ENCODE results near the gene URI1. TPM values are rescaled to one million over a fixed set of nuclear protein-coding genes. Genes with fewer than 3 reads are reported as not detected.
"Not testable (repeated sequence)": the region's sequence is repeated elsewhere in the genome, so short reads cannot be mapped to it uniquely, and the experiment has no call there.

The URI1 gene
- total RNA-seq (10 to 100 TPM; 39.3 to 50.4 (median 41.2) TPM), polyA plus RNA-seq (19.1 TPM)
- long read RNA-seq, donor 1, transcript URI1-202 (11 exons, 3,444 nt): major isoform, 37 of 70 reads
- long read RNA-seq, donor 1, transcript URI1-206 (10 exons, 2,495 nt): minor isoform, 15 of 70 reads
- long read RNA-seq, donor 1, partial matches to known transcripts: 10 of 70 reads
- long read RNA-seq, donor 1, other reads (novel, unspliced or antisense): 8 of 70 reads
- long read RNA-seq, donor 2, transcript URI1-206 (10 exons, 2,495 nt): minor isoform, 11 of 32 reads
- long read RNA-seq, donor 2, transcript URI1-202 (11 exons, 3,444 nt): major isoform, 13 of 32 reads
- long read RNA-seq, donor 2, partial matches to known transcripts: 4 of 32 reads
- long read RNA-seq, donor 2, other reads (novel, unspliced or antisense): 4 of 32 reads
- long read RNA-seq, donor 3, partial matches to known transcripts: 5 of 12 reads
- long read RNA-seq, donor 3, other reads (novel, unspliced or antisense): 1 of 12 reads
- long read RNA-seq, donor 4, transcript URI1-206 (10 exons, 2,495 nt): minor isoform, 8 of 39 reads
- long read RNA-seq, donor 4, transcript URI1-202 (11 exons, 3,444 nt): major isoform, 20 of 39 reads
- long read RNA-seq, donor 4, partial matches to known transcripts: 3 of 39 reads
- long read RNA-seq, donor 4, other reads (novel, unspliced or antisense): 8 of 39 reads

- peak; percentile 99 for ATAC-seq
- Histone ChIP-seq H3K4me1 (ENCODE audit: control insufficient read depth, insufficient read depth, low read length) (peaks cover 2% of the 10 kb centered on the region), H3K27ac (ENCODE audit: low read length) (peak within 1 kb of the TSS; percentile 49), H3K27me3 (ENCODE audit: control insufficient read depth, insufficient read depth) (no peaks in the 10 kb centered on the region), H3K9me3 (ENCODE audit: control insufficient read depth, low read length) (no peaks in the 10 kb centered on the region), H3K4me3 (ENCODE audit: low read length) (peak within 1 kb of the TSS; percentile 71)
- intact Hi-C loops (cut with DNase I): no loop called here
- peak; percentile 89 to 98 (median 96) for DNase-seq
- under 1% methylated on average over 59 of the region's 59 CpGs for WGBS
These were observed at the start of gene URI1 for GRCh38 chr19:29941828-29942403. URI1 (plus strand) TSS chr19:29942239; CDS start chr19:29942548, 309 bp downstream.

- 55% methylated on average over 11 of the region's 11 CpGs for WGBS
- no peak overlapping the region for H3K4me3 ChIP-seq (ENCODE audit: low read length)
- no peak overlapping the region for H3K27ac ChIP-seq (ENCODE audit: low read length)
- H3K9me3 ChIP-seq (ENCODE audit: control insufficient read depth, low read length): no peaks in the 10 kb centered on the region
- intact Hi-C loops (cut with DNase I): no loop called here
- ATAC-seq (no peak), DNase-seq (no peak)
- no peaks in the 10 kb centered on the region for H3K27me3 ChIP-seq (ENCODE audit: control insufficient read depth, insufficient read depth)
- no peaks in the 10 kb centered on the region for H3K4me1 ChIP-seq (ENCODE audit: control insufficient read depth, insufficient read depth, low read length)
These were observed 48.3 kb upstream of the URI1 start for GRCh38 chr19:29893606-29894284.

DNA sequence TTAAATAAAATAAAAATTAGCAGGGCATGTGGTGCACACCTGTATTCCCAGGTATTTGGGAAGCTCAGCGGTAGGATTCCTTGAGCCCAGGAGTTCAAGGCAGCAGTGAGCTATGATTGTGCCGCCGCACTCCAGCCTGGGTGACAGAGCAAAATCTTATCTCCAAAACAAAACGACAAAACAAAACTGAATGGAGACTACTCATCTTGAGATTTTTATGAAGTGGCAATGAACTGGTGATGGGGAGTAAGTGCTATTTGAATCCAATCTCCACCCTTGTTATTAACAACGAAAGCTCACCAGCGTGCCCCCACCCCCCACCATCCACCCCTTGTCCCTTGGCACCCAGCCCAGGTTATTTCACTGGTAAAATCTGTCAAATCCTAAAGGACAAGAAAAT, 45.2 kb upstream of the URI1 start:
- H3K4me1 ChIP-seq (ENCODE audit: control insufficient read depth, insufficient read depth, low read length): no peaks in the 10 kb centered on the region
- H3K27me3 ChIP-seq (ENCODE audit: control insufficient read depth, insufficient read depth): no peaks in the 10 kb centered on the region
- ATAC-seq (no peak), DNase-seq (no peak)
- H3K27ac ChIP-seq (ENCODE audit: low read length): no peak overlapping the region
- no peaks in the 10 kb centered on the region for H3K9me3 ChIP-seq (ENCODE audit: control insufficient read depth, low read length)
- intact Hi-C loops (cut with DNase I): no loop called here
- WGBS: 43% methylated on average over 6 of the region's 6 CpGs
- no peak overlapping the region for H3K4me3 ChIP-seq (ENCODE audit: low read length)

DNA sequence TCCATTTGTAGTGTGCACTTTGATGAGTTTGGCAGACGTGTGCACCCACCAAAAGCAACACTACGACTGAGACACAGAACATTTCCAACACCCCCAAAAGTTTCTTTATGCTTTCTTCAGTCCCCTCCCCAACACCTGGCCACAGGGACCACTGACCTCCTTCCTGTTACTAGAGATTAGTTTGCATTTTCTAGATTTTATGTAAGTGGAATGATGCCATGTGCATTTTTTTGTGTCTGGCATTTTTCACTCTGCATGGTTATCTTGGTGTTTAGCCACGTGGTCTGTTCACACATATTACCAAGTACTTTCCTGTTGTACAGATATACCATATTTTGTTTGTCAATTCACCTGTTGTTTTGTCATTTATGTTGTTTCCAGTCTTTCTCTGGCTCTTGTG, 44.6 kb upstream of the URI1 start:
- H3K4me1 ChIP-seq (ENCODE audit: control insufficient read depth, insufficient read depth, low read length): no peaks in the 10 kb centered on the region
- no peaks in the 10 kb centered on the region for H3K9me3 ChIP-seq (ENCODE audit: control insufficient read depth, low read length)
- intact Hi-C loops (cut with DNase I): no loop called here
- H3K27me3 ChIP-seq (ENCODE audit: control insufficient read depth, insufficient read depth): no peaks in the 10 kb centered on the region
- no peak overlapping the region for H3K27ac ChIP-seq (ENCODE audit: low read length)
- no peak overlapping the region for H3K4me3 ChIP-seq (ENCODE audit: low read length)
- ATAC-seq (no peak), DNase-seq (no peak)
- WGBS: 45% methylated on average over 3 of the region's 3 CpGs

GRCh38 chr19:29904017-29904416, 38.0 kb upstream of the URI1 start:
- Histone ChIP-seq H3K4me1 (ENCODE audit: control insufficient read depth, insufficient read depth, low read length) (no peaks in the 10 kb centered on the region), H3K27ac (ENCODE audit: low read length) (no peak overlapping the region), H3K9me3 (ENCODE audit: control insufficient read depth, low read length) (no peaks in the 10 kb centered on the region), H3K27me3 (ENCODE audit: control insufficient read depth, insufficient read depth) (no peaks in the 10 kb centered on the region), H3K4me3 (ENCODE audit: low read length) (no peak overlapping the region)
- WGBS: 68% methylated on average over 2 of the region's 2 CpGs
- no peak for ATAC-seq
- intact Hi-C loops (cut with DNase I): no loop called here
- DNase-seq: no peak

- no peak overlapping the region for H3K4me3 ChIP-seq (ENCODE audit: low read length)
- H3K27me3 ChIP-seq (ENCODE audit: control insufficient read depth, insufficient read depth): no peaks in the 10 kb centered on the region
- DNase-seq (no peak), ATAC-seq (no peak)
- H3K4me1 ChIP-seq (ENCODE audit: control insufficient read depth, insufficient read depth, low read length): no peaks in the 10 kb centered on the region
- intact Hi-C loops (cut with DNase I): no loop called here
- H3K9me3 ChIP-seq (ENCODE audit: control insufficient read depth, low read length): no peaks in the 10 kb centered on the region
- no peak overlapping the region for H3K27ac ChIP-seq (ENCODE audit: low read length)
- WGBS: 70% methylated on average over 18 of the region's 18 CpGs
These were observed 32.8 kb upstream of the URI1 start for GRCh38 chr19:29908963-29909944.

DNA sequence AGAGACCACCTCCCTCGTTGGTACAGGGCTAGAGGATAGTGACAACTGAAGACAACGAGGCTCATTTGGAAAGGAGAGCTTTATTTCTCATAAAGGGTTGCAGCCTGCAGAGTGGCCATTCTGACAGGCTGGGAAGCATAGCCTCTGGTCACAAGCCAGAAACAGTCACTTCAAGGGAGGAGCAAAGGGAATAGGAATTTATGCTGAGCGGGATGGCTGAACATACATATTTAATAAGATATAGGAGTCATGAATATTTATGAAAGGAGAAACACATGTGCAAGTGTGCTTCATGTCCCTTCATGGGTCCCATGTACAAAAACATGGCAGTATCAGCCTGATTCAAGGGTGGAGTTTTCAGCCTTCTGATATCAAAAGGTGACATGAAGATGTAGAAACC, 27.1 kb upstream of the URI1 start:
- intact Hi-C loops (cut with DNase I): no loop called here
- Histone ChIP-seq H3K4me1 (ENCODE audit: control insufficient read depth, insufficient read depth, low read length) (no peaks in the 10 kb centered on the region), H3K27ac (ENCODE audit: low read length) (no peak overlapping the region), H3K27me3 (ENCODE audit: control insufficient read depth, insufficient read depth) (no peaks in the 10 kb centered on the region), H3K9me3 (ENCODE audit: control insufficient read depth, low read length) (no peaks in the 10 kb centered on the region), H3K4me3 (ENCODE audit: low read length) (no peak overlapping the region)
- 50% methylated on average over 3 of the region's 3 CpGs for WGBS
- DNase-seq: no peak
- ATAC-seq: no peak

GRCh38 chr19:29915832-29916231, 26.2 kb upstream of the URI1 start:
- H3K27ac ChIP-seq (ENCODE audit: low read length); intact Hi-C loops (cut with DNase I); H3K9me3 ChIP-seq (ENCODE audit: control insufficient read depth, low read length); DNase-seq; H3K4me3 ChIP-seq (ENCODE audit: low read length); H3K4me1 ChIP-seq (ENCODE audit: control insufficient read depth, insufficient read depth, low read length); H3K27me3 ChIP-seq (ENCODE audit: control insufficient read depth, insufficient read depth); ATAC-seq: not testable (repeated sequence)
- 73% methylated on average over 2 of the region's 2 CpGs for WGBS

- Histone ChIP-seq H3K27ac (ENCODE audit: low read length) (no peak overlapping the region), H3K9me3 (ENCODE audit: control insufficient read depth, low read length) (no peaks in the 10 kb centered on the region), H3K4me1 (ENCODE audit: control insufficient read depth, insufficient read depth, low read length) (no peaks in the 10 kb centered on the region), H3K27me3 (ENCODE audit: control insufficient read depth, insufficient read depth) (no peaks in the 10 kb centered on the region), H3K4me3 (ENCODE audit: low read length) (no peak overlapping the region)
- 84% methylated on average over 7 of the region's 7 CpGs for WGBS
- intact Hi-C loops (cut with DNase I): no loop called here
- ATAC-seq (no peak), DNase-seq (no peak)
These were observed 24.1 kb upstream of the URI1 start for GRCh38 chr19:29917911-29918310.

GRCh38 chr19:29918891-29919290, 23.1 kb upstream of the URI1 start:
- Histone ChIP-seq H3K9me3 (ENCODE audit: control insufficient read depth, low read length) (no peaks in the 10 kb centered on the region), H3K27me3 (ENCODE audit: control insufficient read depth, insufficient read depth) (no peaks in the 10 kb centered on the region), H3K4me1 (ENCODE audit: control insufficient read depth, insufficient read depth, low read length) (no peaks in the 10 kb centered on the region), H3K27ac (ENCODE audit: low read length) (no peak overlapping the region), H3K4me3 (ENCODE audit: low read length) (no peak overlapping the region)
- 72% methylated on average over 6 of the region's 6 CpGs for WGBS
- intact Hi-C loops (cut with DNase I): no loop called here
- no peak for ATAC-seq
- DNase-seq: no peak

Data from right cardiac atrium (tissue), 5 donors.